Type B pancreatic cell (in vitro differentiated cells): Measurements from ENCODE around the gene HEY2. TPM values are rescaled to one million over a fixed set of nuclear protein-coding genes. Genes with fewer than 3 reads are reported as not detected.

Experiments used
- DNase-seq: peaks from one replicate; pipeline ENCODE4 v3.0.0; 2021; ENCODE audit warnings: mixed read lengths; ENCODE audit not compliant: unreplicated experiment; ENCODE audit errors: extremely low spot score
- H3K27ac Mint-ChIP-seq: 2 replicates; pipeline ENCODE4 v1.8.0; 2021; ENCODE audit warnings: mild to moderate bottlenecking, mixed read lengths
- H3K27me3 Mint-ChIP-seq: 2 replicates; pipeline ENCODE4 v1.8.0; 2021; ENCODE audit warnings: mixed read lengths
- H3K36me3 Mint-ChIP-seq: 2 replicates; pipeline ENCODE4 v1.8.0; 2021; ENCODE audit warnings: mixed read lengths
- H3K4me1 Mint-ChIP-seq: one replicate; pipeline ENCODE4 v1.8.0; 2021; ENCODE audit warnings: mixed read lengths; ENCODE audit not compliant: unreplicated experiment
- H3K4me3 Mint-ChIP-seq: 2 replicates; pipeline ENCODE4 v1.8.0; 2021; ENCODE audit warnings: mild to moderate bottlenecking, mixed read lengths
- H3K9me3 Mint-ChIP-seq: 2 replicates; pipeline ENCODE4 v1.8.0; 2021; ENCODE audit warnings: mixed read lengths
- CTCF ChIP-seq: fragments of 200-600 bp; sonication (generic); conservative IDR thresholded peaks from 2 replicates; pipeline ENCODE4 v1.5.0; 2021; ENCODE audit warnings: antibody characterized with exemption, mild to moderate bottlenecking
- total RNA-seq: library from RNA; stranded (reverse); gene quantifications from 2 replicates; pipeline ENCODE4 v1.2.1, GENCODE V29; 2021; ENCODE audit warnings: low replicate concordance

The HEY2 gene
- total RNA-seq, 1 donor from 2014 or later = 10.0 TPM

GRCh38 chr6:125792172-125792571 is 42.7 kb downstream of the HEY2 start:
- H3K27ac Mint-ChIP-seq = no peak overlapping the region
- H3K36me3 Mint-ChIP-seq = no peaks in the 10 kb centered on the region
- peak overlapping the region; percentile 93 for H3K4me3 Mint-ChIP-seq
- H3K27me3 Mint-ChIP-seq = no peaks in the 10 kb centered on the region
- no peak for DNase-seq
- H3K4me1 Mint-ChIP-seq = peaks cover 21% of the 10 kb centered on the region
- no peak for TF ChIP-seq CTCF
- no peaks in the 10 kb centered on the region for H3K9me3 Mint-ChIP-seq

DNA sequence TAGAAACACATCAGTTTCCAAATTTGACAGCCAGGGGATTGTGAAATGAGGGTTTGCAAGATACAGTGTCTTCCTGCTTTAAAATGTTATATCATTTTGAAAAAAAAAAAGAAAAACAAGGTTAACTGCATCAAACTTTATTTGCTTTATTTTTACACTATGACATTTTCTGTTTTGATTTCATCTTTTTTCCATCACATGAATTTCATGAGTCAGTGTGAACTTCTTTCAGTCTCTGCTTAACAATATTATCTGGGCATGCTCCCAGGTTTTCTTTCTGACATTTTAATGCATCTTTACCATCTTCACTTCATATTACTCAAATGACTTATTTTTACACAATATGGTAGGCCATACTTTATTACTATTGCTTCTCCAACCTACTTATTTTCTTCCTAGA is 43.2 kb downstream of the HEY2 start:
- Mint-ChIP-seq H3K36me3 (peaks cover 3% of the 10 kb centered on the region), H3K9me3 (no peaks in the 10 kb centered on the region), H3K27me3 (no peaks in the 10 kb centered on the region), H3K27ac (no peak overlapping the region), H3K4me3 (peak overlapping the region; percentile 93), H3K4me1 (peaks cover 26% of the 10 kb centered on the region)
- DNase-seq = no peak
- TF ChIP-seq CTCF = no peak

- Mint-ChIP-seq H3K4me1 (peaks cover 28% of the 10 kb centered on the region), H3K9me3 (no peaks in the 10 kb centered on the region), H3K4me3 (peak overlapping the region; percentile 53), H3K27me3 (no peaks in the 10 kb centered on the region), H3K27ac (no peak overlapping the region), H3K36me3 (peaks cover 4% of the 10 kb centered on the region)
- DNase-seq = no peak
- TF ChIP-seq CTCF = no peak
Measured at GRCh38 chr6:125793280-125793679, 43.8 kb downstream of the HEY2 start.

DNA sequence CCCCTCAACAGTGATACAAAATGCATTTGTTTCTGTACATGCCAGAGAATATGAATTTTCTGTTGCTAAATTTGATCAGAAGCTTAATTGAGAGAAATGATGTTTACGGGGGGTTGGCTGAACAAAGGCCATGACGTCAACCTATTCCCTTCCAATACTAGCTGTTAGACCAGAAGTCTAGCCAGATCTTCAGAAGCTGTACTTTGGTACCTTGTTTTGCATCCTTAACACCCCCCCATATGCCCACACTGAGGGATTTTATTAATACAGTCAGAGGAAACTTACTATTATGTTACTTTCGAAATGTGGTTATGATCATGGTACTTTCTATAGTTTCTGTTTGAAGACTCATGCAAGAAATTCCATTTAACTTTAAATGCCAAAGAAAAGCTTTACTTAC is 44.4 kb downstream of the HEY2 start:
- DNase-seq = no peak
- no peaks in the 10 kb centered on the region for H3K27me3 Mint-ChIP-seq
- H3K36me3 Mint-ChIP-seq = peaks cover 6% of the 10 kb centered on the region
- H3K4me3 Mint-ChIP-seq = peak overlapping the region; percentile 53
- H3K27ac Mint-ChIP-seq = no peak overlapping the region
- TF ChIP-seq CTCF = no peak
- peaks cover 28% of the 10 kb centered on the region for H3K4me1 Mint-ChIP-seq
- no peaks in the 10 kb centered on the region for H3K9me3 Mint-ChIP-seq

- Mint-ChIP-seq H3K9me3 (no peaks in the 10 kb centered on the region), H3K27ac (no peak overlapping the region), H3K36me3 (peaks cover 9% of the 10 kb centered on the region), H3K4me3 (no peak overlapping the region), H3K4me1 (peaks cover 28% of the 10 kb centered on the region), H3K27me3 (no peaks in the 10 kb centered on the region)
- no peak for TF ChIP-seq CTCF
- DNase-seq = no peak
Measured at GRCh38 chr6:125794342-125795137, 45.1 kb downstream of the HEY2 start.
